HT1080 (cell line): ENCODE data around the gene PPP2R5C. TPM values are rescaled to one million over a fixed set of nuclear protein-coding genes. Genes with fewer than 3 reads are reported as not detected.
"Not testable (repeated sequence)": the region's sequence is repeated elsewhere in the genome, so short reads cannot be mapped to it uniquely, and the experiment has no call there.

Experiments
- DNase-seq: peaks from one replicate; pipeline ENCODE4 v3.0.0-alpha.2; 2015; ENCODE audit warnings: low read depth
- small RNA-seq: library from RNA; depleted of rRNA; stranded (forward); fragments of <200 nt; gene quantifications from one replicate; pipeline ENCODE3, GENCODE V24; 2014
- total RNA-seq: library from RNA; depleted of rRNA; stranded (reverse); fragments of >200 nt; shearing (Covaris generic); gene quantifications from 2 replicates; pipeline ENCODE4 v1.2.3, GENCODE V29; 2014; rRNA removed

PPP2R5C gene
- total RNA-seq, 1 experiment from 2014 or later: 93.2 TPM

DNA sequence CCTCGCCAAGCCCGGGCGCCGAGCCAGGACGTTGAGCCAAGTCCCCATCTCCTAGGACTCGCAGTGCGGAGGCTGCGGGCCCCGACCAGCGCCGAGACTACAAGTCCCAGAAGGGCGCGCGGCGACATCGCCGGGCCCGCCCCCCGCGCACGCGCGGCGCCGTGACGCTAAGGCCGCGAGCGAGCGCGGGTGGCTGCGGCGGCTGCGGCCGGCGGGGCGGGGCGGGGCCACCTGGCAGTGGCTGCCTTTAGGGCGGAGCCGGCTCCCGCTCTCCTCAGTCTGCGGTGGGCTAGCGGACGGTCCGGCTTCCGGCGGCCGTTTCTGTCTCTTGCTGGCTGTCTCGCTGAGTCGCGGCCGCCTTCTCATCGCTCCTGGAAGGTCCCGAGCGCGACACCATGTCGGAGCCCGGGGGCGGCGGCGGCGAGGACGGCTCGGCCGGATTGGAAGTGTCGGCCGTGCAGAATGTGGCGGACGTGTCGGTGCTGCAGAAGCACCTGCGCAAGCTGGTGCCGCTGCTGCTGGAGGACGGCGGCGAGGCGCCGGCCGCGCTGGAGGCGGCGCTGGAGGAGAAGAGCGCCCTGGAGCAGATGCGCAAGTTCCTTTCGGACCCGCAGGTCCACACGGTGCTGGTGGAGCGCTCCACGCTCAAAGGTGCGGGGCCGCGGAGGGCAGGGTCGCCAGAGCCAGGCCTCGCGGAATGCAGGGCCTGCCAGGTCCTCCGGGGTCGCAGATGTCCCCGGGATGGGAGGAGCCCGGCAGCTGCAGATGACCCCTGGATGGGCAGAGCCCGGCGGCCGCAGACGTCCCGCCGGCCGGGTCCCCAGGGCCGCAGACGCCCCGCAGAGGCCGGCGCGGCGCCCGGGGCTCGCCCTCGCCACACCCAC, 203.0 kb downstream of the PPP2R5C start, which contains the start of gene DYNC1H1:
DYNC1H1 (plus strand) TSS at position 277 of the 884 bp plus-strand sequence; CDS start at position 396, 119 bp downstream.
- DNase-seq: peak; percentile 88

DNA sequence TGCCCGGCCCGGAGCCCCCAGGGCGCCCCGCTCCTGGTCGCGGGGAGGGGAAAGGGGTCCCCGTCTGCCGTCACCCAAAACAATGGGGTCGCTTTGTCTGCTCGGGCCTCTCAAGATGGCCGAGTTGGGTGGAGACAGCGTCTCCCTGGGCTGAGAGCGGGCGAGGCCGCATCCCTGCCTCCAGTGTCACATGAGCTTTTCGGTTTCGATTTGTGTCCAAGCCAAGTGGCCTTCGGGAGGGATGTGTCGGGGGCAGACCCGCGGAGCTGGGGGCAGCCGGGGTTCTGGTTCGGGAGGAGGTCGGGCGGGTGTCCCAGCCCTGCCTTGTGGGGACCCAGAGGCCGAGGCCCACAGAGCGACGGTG, 203.7 kb downstream of the PPP2R5C start:
- peak; percentile 53 for DNase-seq

DNA sequence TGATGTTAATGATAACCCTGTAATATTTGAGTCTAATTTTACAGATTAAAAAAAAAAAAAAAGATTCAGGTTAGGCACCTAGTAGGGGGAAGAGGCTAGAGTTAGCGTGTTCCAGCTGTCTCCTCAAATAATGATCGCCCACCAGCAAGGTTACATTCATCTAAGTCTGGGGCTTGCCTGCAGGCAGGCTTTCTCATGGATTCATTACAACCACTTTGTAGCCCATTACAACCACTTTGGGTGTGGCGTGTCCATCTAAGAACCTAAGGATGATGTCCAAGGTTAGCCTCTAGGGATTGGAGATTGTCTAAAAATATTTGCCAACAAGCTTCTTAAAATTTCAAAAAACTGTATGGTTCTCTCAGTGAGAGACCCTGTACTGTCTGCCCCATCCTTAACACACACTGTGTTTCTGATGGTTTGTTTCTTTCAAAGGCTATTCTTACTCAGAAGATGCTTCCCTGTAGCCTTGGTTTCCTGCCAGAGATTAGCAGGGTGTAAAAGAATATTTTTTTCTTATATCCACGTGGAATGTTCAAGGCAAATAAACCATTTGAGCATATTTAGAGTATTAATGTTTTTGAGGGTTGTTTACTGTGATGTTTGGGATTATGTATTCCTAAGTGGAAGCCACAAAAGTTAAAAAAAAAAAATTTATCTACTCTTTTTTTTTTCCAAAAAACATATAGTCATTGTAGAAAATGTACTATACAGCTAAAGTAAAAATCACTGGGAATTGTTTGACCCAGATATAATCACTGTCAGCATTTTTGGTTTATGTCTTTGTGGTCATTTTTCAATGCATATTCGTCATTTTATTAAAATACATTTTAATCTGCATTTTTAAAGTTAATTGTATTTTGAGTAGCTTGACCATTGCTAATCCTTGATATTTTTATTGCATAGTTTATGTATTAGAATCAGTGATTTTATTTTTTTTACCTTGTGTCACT, 204.5 kb downstream of the PPP2R5C start:
- no peak for DNase-seq

DNA sequence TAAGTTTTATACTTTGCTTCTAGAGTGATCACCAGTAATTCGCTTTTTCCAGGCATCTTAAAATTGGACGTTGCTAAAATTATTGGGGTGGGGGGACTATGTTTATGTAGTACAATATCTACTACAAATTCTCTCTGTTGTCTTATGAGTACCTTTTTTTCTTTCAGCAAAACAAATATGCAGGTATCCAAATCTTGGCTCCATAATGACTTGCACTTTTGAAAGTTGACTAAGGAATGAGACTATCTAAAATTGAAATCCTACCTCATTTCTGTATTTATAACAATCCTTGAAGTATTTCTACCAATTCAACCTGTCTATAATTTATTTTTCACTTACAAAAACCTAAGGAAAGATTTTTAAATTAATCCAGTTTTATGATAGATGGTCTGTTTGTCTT, 205.2 kb downstream of the PPP2R5C start:
- no peak for DNase-seq

DNA sequence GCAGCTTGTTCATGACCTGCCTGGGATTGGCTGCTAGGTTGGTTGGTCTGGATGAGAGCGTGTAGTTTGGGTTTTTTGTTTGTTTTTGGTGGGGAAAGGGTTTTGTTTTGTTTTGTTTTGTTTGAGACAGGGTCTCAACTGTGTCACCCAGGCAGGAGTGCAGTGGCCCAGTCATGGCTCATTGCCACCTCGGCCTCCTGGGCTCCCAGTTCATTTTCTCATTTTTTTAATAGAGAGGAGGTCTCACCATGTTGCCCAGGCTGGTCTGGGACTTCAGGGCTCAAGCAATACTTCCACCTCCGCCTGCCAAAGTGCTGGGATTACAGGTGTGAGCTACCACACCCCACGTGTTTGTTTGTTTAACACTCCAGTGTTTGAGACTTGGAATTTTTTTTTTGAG, 206.7 kb downstream of the PPP2R5C start:
- DNase-seq: no peak

DNA sequence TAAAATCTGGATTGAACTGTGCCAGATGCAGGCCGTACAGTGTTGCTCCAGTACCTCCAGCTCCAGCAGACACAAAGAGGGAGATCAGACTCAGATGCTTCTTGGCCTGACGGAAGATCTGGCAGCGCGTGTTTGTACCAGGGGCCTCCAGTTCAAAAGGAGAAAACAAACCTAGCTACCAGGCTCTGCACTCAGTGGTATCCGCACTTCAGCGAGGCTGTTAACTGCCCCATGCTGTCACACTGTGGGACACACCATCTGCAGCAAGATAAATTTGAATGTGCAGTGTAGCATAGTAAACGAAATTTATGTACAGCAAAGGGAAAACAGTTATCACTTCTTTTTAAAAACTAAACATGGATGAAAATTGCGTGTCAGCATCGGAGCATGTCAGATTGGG, 208.0 kb downstream of the PPP2R5C start:
- DNase-seq: no peak

DNA sequence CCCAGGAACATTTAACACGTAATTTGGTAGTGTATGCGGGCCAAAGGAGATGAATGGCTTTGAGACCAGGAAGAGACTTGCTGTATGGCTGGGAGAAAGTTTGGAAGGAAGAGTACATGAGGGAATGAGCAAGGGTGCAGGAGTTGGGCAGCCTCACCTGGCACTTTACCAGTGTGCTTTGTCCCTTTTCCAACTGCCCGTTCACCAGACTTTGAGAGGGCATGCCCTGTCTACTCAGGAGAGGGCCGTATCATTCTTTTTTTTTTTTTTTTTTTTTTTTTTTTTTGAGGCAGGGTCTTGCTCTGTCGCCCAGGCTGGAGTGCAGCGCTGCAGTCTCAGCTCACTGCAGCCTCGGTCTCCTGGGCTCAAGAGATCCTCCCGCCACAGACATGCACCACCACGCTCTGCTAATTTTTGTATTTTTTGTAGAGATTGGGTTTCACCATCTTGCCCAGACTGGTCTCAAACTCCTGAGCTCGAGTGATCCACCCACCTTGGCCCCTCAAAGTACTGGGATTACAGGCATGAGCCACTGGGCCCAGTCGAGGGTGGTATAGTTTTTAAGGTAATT, 209.4 kb downstream of the PPP2R5C start:
- DNase-seq: no peak

DNA sequence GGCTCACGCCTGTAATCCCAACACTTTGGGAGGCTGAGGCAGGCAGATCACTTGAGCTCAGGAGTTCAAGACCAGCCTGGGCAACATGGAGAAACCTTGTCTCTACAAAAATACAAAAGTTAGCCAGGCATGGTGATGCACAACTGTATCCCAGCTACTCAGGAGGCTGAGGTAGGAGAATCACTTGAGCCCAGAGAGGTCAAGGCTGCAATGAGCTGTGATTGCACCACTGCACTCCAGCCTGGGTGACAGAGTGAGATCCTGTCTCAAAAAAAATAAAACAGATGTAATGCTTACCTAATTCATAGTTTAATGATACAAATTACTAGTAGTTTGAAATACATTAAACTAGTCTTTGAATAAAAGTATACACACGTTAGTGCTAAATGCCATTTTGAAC, 209.9 kb downstream of the PPP2R5C start:
- not testable (repeated sequence) for DNase-seq

DNA sequence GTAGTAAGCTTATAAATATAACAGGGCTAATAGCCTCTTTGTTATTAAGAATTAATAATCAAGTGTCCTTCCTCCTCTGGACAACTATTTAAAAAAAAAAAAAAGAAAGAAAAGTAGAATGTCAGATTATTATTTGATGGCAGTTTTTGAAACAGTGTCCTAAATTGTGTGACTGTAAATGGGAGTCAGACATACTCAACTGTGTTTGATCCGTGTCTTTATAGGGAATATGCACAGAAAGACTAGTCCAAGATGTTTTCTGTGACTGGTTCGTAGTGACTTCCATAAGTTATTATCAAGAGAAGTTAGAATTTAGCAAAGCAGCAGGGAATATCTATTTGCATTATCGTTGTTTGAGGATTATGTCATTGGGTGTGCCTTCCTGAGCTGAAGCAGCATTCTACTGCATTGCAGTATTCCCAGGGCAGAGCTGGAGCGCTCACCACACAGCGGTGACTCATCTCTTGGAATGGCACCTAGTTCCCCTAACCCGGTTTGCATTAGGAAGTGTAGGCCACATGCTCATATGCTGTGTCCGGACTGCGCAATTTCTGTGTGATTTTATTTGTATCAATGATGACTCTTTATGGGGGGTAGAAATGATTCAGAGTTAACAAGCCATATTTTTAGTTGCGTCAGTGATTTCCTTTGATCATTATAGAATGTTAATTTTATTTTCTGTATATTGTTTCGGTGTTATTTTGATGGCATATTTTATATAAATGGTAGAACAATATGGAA, 210.8 kb downstream of the PPP2R5C start:
- DNase-seq: peak; percentile 100

DNA sequence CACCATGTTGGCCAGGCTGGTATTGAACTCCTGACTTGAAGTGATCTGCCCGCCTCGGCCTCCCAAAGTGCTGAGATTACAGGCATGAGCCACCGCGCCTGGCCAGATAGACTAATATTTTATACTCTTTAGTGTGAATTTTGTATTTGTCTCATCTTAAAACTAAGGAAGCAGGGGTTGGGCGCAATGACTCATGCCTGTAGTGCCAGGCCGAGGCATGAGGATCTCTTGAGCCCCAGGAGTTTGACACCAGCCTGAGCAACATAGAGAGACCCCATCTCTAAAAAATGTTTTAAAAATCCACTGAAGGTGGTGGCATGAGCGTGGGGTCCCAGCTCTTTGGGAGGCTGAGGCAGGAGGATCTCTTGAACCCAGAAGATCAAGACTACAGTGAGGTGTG, 211.8 kb downstream of the PPP2R5C start:
- DNase-seq: peak; percentile 80

DNA sequence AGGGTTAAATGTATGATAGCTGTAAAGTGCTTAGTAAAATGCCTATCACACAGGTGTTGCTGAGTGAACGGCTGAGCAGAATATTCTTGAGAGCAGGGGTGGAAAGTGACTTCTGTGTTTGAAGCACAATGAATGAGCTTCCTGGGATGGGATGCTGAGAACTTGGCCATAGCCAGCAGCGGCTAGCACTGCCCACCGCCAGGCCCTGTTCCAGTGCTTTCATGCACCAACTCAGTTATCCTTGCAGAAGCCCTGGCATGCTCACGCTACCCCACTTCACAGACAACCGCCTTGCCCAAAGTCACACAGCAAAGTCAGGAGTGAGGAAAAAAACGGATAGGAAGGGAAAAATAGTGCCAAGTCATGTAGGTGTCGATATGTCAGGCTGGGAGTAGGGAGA, 213.7 kb downstream of the PPP2R5C start:
- no peak for DNase-seq

Small RNA genes lying within 50 kb of the gene (small RNA-seq; reads per million reads assigned to genes)
- gene AL118558.2 (not detected), gene RNU6-790P (not detected)

Other genes with a start within 250 kb of the PPP2R5C start
- gene DIO3, start 200.2 kb upstream of the PPP2R5C start, total RNA-seq: not detected in 2 replicates
- 406 and 409 TPM in 2 replicates for gene DYNC1H1, start 202.9 kb downstream of the PPP2R5C start, total RNA-seq